ENCODE data around the gene TSPAN5.

TSPAN5 gene

GRCh38 chr4:98570151-98570797 lies 88.1 kb downstream of the TSPAN5 start:
- in situ Hi-C loops (cut with MboI; ENCODE audit: low pct_unique_long_range_greater_than_20kb, low sequenced_read_pairs), result no loop called here
- DNase-seq, result no peak

- in situ Hi-C loops (cut with MboI; ENCODE audit: low pct_unique_long_range_greater_than_20kb, low sequenced_read_pairs), result no loop called here
Measured at GRCh38 chr4:98568941-98569663, 89.3 kb downstream of the TSPAN5 start.

GRCh38 chr4:98567611-98568010 lies 90.8 kb downstream of the TSPAN5 start:
- in situ Hi-C loops (cut with MboI; ENCODE audit: low pct_unique_long_range_greater_than_20kb, low sequenced_read_pairs), result no loop called here
- DNase-seq, result no peak

More at GRCh38 chr4:98568941-98569663, 89.3 kb downstream of the TSPAN5 start:
- DNase-seq, result no peak

- DNase-seq, result no peak
- in situ Hi-C loops (cut with MboI; ENCODE audit: low pct_unique_long_range_greater_than_20kb, low sequenced_read_pairs), result no loop called here
Measured at GRCh38 chr4:98566361-98567008, 91.9 kb downstream of the TSPAN5 start.

- in situ Hi-C loops (cut with MboI; ENCODE audit: low pct_unique_long_range_greater_than_20kb, low sequenced_read_pairs), result no loop called here
- DNase-seq, result no peak
Measured at GRCh38 chr4:98565681-98566301, 92.6 kb downstream of the TSPAN5 start.

- in situ Hi-C loops (cut with MboI; ENCODE audit: low pct_unique_long_range_greater_than_20kb, low sequenced_read_pairs), result no loop called here
- no peak for DNase-seq
Measured at GRCh38 chr4:98564852-98565251, 93.6 kb downstream of the TSPAN5 start.

GRCh38 chr4:98560321-98560720 lies 98.1 kb downstream of the TSPAN5 start:
- DNase-seq, result no peak

GRCh38 chr4:98558471-98559169 lies 99.8 kb downstream of the TSPAN5 start:
- in situ Hi-C loops (cut with MboI; ENCODE audit: low pct_unique_long_range_greater_than_20kb, low sequenced_read_pairs), result no loop called here
- no peak for DNase-seq

More at GRCh38 chr4:98560321-98560720, 98.1 kb downstream of the TSPAN5 start:
- in situ Hi-C loops (cut with MboI; ENCODE audit: low pct_unique_long_range_greater_than_20kb, low sequenced_read_pairs), result no loop called here

GRCh38 chr4:98557194-98557892 lies 101.1 kb downstream of the TSPAN5 start:
- in situ Hi-C loops (cut with MboI; ENCODE audit: low pct_unique_long_range_greater_than_20kb, low sequenced_read_pairs), result no loop called here
- no peak for DNase-seq

- DNase-seq, result no peak
- in situ Hi-C loops (cut with MboI; ENCODE audit: low pct_unique_long_range_greater_than_20kb, low sequenced_read_pairs), result no loop called here
Measured at GRCh38 chr4:98556451-98556850, 102.0 kb downstream of the TSPAN5 start.

- in situ Hi-C loops (cut with MboI; ENCODE audit: low pct_unique_long_range_greater_than_20kb, low sequenced_read_pairs), result no loop called here
- DNase-seq, result no peak
Measured at GRCh38 chr4:98555798-98556445, 102.5 kb downstream of the TSPAN5 start.

GRCh38 chr4:98546910-98547594 lies 111.4 kb downstream of the TSPAN5 start:
- no peak for DNase-seq
- in situ Hi-C loops (cut with MboI; ENCODE audit: low pct_unique_long_range_greater_than_20kb, low sequenced_read_pairs), result no loop called here

GRCh38 chr4:98544818-98545414 lies 113.5 kb downstream of the TSPAN5 start:
- in situ Hi-C loops (cut with MboI; ENCODE audit: low pct_unique_long_range_greater_than_20kb, low sequenced_read_pairs), result no loop called here

GRCh38 chr4:98544141-98544817 lies 114.1 kb downstream of the TSPAN5 start:
- in situ Hi-C loops (cut with MboI; ENCODE audit: low pct_unique_long_range_greater_than_20kb, low sequenced_read_pairs), result no loop called here
- no peak for DNase-seq

More at GRCh38 chr4:98544818-98545414, 113.5 kb downstream of the TSPAN5 start:
- DNase-seq, result no peak

- no peak for DNase-seq
- in situ Hi-C loops (cut with MboI; ENCODE audit: low pct_unique_long_range_greater_than_20kb, low sequenced_read_pairs), result no loop called here
Measured at GRCh38 chr4:98542011-98542410, 116.4 kb downstream of the TSPAN5 start.

GRCh38 chr4:98540803-98541202 lies 117.6 kb downstream of the TSPAN5 start:
- no peak for DNase-seq
- in situ Hi-C loops (cut with MboI; ENCODE audit: low pct_unique_long_range_greater_than_20kb, low sequenced_read_pairs), result no loop called here

GRCh38 chr4:98539741-98540140 lies 118.7 kb downstream of the TSPAN5 start:
- in situ Hi-C loops (cut with MboI; ENCODE audit: low pct_unique_long_range_greater_than_20kb, low sequenced_read_pairs), result no loop called here
- no peak for DNase-seq
